ENCODE data around the gene CD209.

Gene CD209

GRCh38 chr19:7781157-7781556 lies 33.8 kb upstream of the CD209 start:
- DNase-seq (ENCODE audit: low read depth): no peak
- no peak overlapping the region for H3K4me3 ChIP-seq (ENCODE audit: low read depth, low read length)
- no peak for TF ChIP-seq CTCF (IDR thresholded peaks at IDR 0.05; ENCODE audit: insufficient read depth, low read depth, low read length, missing control alignments)

- DNase-seq (ENCODE audit: low read depth): no peak
- H3K4me3 ChIP-seq (ENCODE audit: low read depth, low read length): no peak overlapping the region
- no peak for TF ChIP-seq CTCF (IDR thresholded peaks at IDR 0.05; ENCODE audit: insufficient read depth, low read depth, low read length, missing control alignments)
These were observed 32.5 kb upstream of the CD209 start for GRCh38 chr19:7779631-7780486.

- no peak overlapping the region for H3K4me3 ChIP-seq (ENCODE audit: low read depth, low read length)
- no peak for TF ChIP-seq CTCF (IDR thresholded peaks at IDR 0.05; ENCODE audit: insufficient read depth, low read depth, low read length, missing control alignments)
- no peak for DNase-seq (ENCODE audit: low read depth)
These were observed 30.7 kb upstream of the CD209 start for GRCh38 chr19:7778081-7778480.

- TF ChIP-seq CTCF (IDR thresholded peaks at IDR 0.05; ENCODE audit: insufficient read depth, low read depth, low read length, missing control alignments): no peak
- DNase-seq (ENCODE audit: low read depth): no peak
These were observed 28.4 kb upstream of the CD209 start for GRCh38 chr19:7775761-7776160.

GRCh38 chr19:7773841-7774240 lies 26.5 kb upstream of the CD209 start:
- no peak for DNase-seq (ENCODE audit: low read depth)
- TF ChIP-seq CTCF (IDR thresholded peaks at IDR 0.05; ENCODE audit: insufficient read depth, low read depth, low read length, missing control alignments): no peak
- H3K4me3 ChIP-seq (ENCODE audit: low read depth, low read length): no peak overlapping the region

More at GRCh38 chr19:7775761-7776160, 28.4 kb upstream of the CD209 start:
- H3K4me3 ChIP-seq (ENCODE audit: low read depth, low read length): no peak overlapping the region

- H3K4me3 ChIP-seq (ENCODE audit: low read depth, low read length): no peak overlapping the region
- DNase-seq (ENCODE audit: low read depth): peak; percentile 81
- TF ChIP-seq CTCF (IDR thresholded peaks at IDR 0.05; ENCODE audit: insufficient read depth, low read depth, low read length, missing control alignments): no peak
These were observed 25.5 kb upstream of the CD209 start for GRCh38 chr19:7772752-7773291.

Data from GM12865 (cell line).